GM12872 (cell line): ENCODE results near the gene NFATC2.

Source experiments
- TF ChIP-seq, protein P1 (sequence below): IDR thresholded peaks from 3 replicates; pipeline ENCODE4 v1.5.1; 2011; ENCODE audit warnings: low read depth, mild to moderate bottlenecking, low read length, moderate library complexity; ENCODE audit not compliant: insufficient read depth

Gene NFATC2

DNA sequence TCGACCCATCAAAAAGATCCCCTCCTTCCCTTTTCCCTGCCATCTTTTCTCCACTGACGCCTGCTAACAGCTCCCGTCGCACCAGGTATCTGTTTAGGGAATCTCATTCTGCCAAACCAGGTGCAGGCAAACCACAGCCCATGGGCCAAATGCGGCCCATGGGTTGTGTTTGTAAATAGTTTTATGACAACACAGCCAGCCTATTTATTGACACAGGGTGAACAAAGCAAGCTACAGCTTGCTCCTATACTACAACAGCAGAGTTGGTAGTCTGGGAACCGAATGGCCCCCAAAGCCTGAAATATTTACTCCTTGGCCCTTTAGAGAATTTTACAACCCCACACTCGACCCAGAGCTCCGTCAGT is 16.4 kb downstream of the NFATC2 start:
- TF ChIP-seq, protein P1, sequence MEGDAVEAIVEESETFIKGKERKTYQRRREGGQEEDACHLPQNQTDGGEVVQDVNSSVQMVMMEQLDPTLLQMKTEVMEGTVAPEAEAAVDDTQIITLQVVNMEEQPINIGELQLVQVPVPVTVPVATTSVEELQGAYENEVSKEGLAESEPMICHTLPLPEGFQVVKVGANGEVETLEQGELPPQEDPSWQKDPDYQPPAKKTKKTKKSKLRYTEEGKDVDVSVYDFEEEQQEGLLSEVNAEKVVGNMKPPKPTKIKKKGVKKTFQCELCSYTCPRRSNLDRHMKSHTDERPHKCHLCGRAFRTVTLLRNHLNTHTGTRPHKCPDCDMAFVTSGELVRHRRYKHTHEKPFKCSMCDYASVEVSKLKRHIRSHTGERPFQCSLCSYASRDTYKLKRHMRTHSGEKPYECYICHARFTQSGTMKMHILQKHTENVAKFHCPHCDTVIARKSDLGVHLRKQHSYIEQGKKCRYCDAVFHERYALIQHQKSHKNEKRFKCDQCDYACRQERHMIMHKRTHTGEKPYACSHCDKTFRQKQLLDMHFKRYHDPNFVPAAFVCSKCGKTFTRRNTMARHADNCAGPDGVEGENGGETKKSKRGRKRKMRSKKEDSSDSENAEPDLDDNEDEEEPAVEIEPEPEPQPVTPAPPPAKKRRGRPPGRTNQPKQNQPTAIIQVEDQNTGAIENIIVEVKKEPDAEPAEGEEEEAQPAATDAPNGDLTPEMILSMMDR = no peak

DNA sequence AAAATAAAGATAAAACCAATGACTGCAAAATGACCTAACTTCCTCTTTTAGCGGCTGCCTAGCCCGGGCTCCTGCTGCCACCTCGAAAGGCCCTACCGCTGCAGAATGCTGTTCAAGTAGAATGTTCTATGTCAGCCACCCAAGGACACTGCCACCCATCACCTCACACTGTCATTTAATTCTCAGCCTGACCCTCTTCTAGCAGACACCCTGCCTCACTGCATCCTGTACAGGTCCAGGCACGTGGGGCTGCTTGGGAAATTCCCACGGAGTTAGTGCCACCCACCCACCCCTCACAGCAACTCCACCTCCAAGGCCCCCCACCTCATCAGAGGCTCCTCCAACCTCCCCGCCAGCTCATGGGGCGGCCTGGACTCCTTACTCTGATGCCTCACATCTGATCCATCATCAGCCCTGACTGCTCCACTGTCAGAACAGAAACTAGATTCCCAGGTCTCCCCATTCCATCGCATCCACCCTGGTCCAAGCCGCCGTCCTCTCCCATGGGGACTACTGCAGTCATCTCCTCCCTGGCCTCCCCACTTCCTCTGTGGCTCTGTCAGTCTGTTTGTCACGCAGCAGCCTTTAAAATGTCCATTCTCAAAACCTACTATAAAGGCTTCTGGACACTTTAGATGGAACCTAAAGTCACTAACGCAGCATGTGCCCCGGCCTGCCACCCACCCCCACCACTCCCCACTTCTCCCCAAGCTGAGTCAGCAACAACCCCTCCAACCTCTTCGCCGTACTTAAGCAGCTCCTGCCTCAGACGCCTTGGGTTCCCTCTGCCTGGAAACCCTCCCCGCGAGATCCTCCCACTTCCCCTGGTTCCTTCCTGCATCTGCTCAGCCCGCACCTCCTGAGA is 17.0 kb downstream of the NFATC2 start:
- TF ChIP-seq, protein P1 = no peak

DNA sequence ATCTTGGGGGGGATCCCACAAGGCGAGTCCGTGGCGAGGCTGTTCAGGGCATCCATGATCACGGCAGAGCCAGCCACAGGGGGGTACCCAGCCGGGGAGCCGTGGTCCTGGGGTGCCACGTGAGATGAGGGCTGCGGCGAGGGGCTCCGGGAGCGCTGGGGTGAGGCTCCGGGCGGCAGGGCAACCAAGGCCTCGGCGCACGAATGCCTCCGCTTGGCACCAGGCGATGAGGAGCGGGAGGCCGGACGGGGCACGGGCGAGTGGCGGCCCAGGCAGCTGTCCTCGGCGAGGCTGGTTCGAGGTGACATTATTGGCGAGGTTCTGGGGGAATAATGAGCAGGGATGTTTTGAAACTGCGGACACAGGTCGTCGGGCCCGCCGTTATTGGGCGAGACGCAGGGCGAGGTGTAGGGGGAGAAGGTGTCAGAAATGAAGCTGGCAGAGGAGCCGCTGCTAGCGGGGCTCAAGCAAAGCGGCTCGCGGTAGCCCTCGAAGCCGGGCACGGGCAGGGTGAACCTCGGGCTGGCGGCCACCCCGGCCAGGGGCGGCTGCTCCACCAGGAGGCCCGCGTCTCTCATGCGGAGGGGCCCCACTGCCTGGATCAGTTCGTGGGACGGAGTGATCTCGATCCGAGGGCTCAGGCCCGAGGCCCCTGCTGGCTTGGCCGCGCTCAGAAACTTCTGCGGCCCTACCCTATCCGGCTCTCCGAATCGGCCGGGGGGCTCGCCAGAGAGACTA is 19.1 kb downstream of the NFATC2 start:
- TF ChIP-seq, protein P1 = no peak

DNA sequence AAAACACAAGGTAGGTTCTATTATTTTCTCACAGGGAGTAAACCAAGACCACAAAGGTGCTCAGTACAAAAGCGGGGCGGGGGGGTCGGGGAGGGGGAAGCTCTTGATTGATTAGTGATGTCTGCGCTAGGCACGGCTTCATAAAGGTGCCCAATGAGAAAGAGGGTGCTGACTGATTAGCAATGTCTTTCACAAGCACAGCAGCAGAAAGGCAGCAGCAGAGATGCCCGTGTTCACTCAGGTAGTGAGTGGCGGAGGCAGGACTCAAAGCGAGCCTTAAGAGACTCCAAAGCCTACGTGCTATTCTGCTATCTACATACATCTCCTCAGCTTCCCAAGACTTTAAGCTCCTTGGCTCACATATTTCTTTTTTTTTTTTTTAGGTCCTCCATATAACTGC is 20.3 kb downstream of the NFATC2 start:
- TF ChIP-seq, protein P1 = no peak

DNA sequence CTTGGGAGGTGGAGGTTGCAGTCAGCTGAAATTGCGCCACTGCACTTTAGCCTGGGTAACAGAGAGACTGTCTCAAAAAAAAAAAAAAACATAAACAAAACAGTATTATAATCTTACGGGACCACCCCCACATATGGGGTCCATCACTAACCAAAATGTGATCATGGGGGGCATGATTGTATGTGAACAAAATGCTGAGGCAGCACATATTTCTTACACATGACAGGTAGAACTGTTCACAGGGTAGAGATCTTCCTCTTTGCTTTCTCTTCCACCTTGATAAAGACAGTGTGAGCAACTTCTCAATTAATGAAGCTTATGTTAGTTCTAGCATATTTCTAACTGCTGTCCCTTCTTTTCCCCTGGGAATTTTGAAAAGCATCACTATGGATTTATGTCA is 24.7 kb downstream of the NFATC2 start:
- TF ChIP-seq, protein P1 = no peak

DNA sequence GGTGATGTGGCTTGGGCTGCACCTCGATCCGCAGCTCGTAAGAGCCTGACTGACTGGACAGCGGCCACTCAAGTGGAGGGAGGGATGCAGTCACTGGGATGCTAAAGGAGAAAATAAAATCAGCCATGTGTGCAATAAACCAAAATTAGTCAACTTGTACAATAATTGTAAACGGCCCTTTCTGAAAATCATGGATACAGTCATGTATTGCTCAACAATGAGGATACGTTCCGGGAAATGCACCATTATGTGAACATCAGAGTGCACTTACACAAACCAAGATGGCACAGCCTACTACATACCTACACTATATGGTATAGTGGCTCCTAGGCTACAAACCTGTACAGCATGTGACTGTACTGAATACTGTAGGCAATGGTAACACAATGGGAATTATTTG is 25.7 kb downstream of the NFATC2 start:
- TF ChIP-seq, protein P1 = no peak

DNA sequence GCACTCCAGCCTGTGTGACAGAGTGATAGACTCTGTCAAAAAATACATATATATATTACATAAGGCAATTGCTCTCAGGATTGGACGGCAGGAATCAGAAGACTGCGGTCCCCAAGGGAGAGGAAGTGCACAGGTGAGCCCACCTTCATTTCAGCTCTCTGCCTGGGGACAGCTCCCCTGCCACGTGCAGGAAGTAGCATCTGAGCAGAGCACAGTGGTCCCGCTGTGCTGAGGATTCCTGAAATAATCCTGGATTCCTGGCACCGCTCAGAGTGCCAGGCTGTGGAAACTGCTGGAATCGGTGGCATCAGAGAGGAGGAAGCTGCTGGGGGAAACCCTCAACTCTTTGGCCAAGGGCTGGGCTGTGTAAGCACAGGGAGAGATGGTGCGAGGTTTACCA is 27.7 kb downstream of the NFATC2 start:
- TF ChIP-seq, protein P1 = no peak
